ENCODE results near the gene ADIPOQ. TPM values are rescaled to one million over a fixed set of nuclear protein-coding genes. Genes with fewer than 3 reads are reported as not detected.
A peak's percentile ranks its signal among the peaks of the same experiment; 100 is the strongest.

ADIPOQ gene
- total RNA-seq, 1 donor, result not detected

GRCh38 chr3:186826410-186826975, 16.0 kb upstream of the ADIPOQ start:
- DNase-seq (ENCODE audit: low read depth), result no peak
- peak overlapping the region; percentile 72 for H3K4me3 ChIP-seq (ENCODE audit: low read depth, low read length)
- TF ChIP-seq, protein P1, sequence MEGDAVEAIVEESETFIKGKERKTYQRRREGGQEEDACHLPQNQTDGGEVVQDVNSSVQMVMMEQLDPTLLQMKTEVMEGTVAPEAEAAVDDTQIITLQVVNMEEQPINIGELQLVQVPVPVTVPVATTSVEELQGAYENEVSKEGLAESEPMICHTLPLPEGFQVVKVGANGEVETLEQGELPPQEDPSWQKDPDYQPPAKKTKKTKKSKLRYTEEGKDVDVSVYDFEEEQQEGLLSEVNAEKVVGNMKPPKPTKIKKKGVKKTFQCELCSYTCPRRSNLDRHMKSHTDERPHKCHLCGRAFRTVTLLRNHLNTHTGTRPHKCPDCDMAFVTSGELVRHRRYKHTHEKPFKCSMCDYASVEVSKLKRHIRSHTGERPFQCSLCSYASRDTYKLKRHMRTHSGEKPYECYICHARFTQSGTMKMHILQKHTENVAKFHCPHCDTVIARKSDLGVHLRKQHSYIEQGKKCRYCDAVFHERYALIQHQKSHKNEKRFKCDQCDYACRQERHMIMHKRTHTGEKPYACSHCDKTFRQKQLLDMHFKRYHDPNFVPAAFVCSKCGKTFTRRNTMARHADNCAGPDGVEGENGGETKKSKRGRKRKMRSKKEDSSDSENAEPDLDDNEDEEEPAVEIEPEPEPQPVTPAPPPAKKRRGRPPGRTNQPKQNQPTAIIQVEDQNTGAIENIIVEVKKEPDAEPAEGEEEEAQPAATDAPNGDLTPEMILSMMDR (IDR thresholded peaks at IDR 0.05; ENCODE audit: insufficient read depth, low read length), result no peak

- DNase-seq (ENCODE audit: low read depth), result peak; percentile 72
- TF ChIP-seq, protein P1 (IDR thresholded peaks at IDR 0.05; ENCODE audit: insufficient read depth, low read length), result no peak
Measured at GRCh38 chr3:186826976-186827857, 15.3 kb upstream of the ADIPOQ start.

GRCh38 chr3:186828340-186828739, 14.2 kb upstream of the ADIPOQ start:
- no peak for DNase-seq (ENCODE audit: low read depth)
- H3K4me3 ChIP-seq (ENCODE audit: low read depth, low read length), result no peak overlapping the region
- TF ChIP-seq, protein P1 (IDR thresholded peaks at IDR 0.05; ENCODE audit: insufficient read depth, low read length), result no peak

More at GRCh38 chr3:186826976-186827857, 15.3 kb upstream of the ADIPOQ start:
- H3K4me3 ChIP-seq (ENCODE audit: low read depth, low read length), result peak overlapping the region; percentile 72

DNA sequence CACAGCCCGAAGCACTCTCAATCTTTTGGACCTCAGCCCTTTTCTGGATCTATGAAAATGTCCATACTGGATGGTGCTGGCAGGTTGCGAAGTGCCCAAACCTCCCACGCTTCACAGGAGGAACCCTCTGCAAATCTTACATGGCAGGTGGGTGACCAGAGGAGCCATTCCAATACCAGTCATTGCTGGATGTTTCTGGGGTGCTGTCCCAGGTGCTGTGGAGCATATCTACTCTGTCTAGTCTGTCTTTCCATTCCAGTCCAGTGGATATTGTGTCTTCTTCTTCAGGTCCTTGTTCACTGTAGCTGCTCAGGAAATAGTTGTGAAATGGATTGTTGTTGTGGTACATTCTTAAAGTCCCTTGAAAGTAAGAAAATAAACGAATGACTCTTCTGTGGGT, 10.7 kb upstream of the ADIPOQ start:
- H3K4me3 ChIP-seq (ENCODE audit: low read depth, low read length), result no peak overlapping the region
- no peak for DNase-seq (ENCODE audit: low read depth)
- TF ChIP-seq, protein P1 (IDR thresholded peaks at IDR 0.05; ENCODE audit: insufficient read depth, low read length), result no peak

DNA sequence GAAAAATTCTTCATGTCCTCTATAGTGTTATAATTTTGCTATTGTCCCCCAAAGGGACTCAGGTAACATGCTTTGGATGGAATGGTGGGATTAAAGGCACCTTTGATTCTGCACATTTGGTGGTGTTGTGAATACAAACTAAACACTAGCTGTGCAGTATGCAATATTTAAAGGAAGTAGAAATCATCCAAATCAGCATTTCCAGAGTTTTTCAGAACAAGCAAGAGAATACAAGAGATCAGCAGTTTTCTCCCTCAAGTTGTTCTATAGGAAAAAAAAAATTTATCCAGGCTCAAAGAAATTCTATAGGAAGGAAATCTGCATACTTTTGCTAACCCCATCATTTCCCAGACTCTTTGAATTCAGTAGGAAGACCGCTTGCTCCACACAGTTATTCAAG, 10.2 kb upstream of the ADIPOQ start:
- TF ChIP-seq, protein P1 (IDR thresholded peaks at IDR 0.05; ENCODE audit: insufficient read depth, low read length), result no peak
- no peak overlapping the region for H3K4me3 ChIP-seq (ENCODE audit: low read depth, low read length)

GRCh38 chr3:186839874-186840641, 2.5 kb upstream of the ADIPOQ start:
- TF ChIP-seq, protein P1 (IDR thresholded peaks at IDR 0.05; ENCODE audit: insufficient read depth, low read length), result no peak
- peak; percentile 59 for DNase-seq (ENCODE audit: low read depth)
- H3K4me3 ChIP-seq (ENCODE audit: low read depth, low read length), result no peak overlapping the region

More for the DNA sequence above, 10.2 kb upstream of the ADIPOQ start:
- no peak for DNase-seq (ENCODE audit: low read depth)
